HFFc6 (cell line): Measurements from ENCODE around the gene LRIT1. TPM values are rescaled to one million over a fixed set of nuclear protein-coding genes. Genes with fewer than 3 reads are reported as not detected.

Experiments
- DNase-seq: peaks from one replicate; pipeline ENCODE4 v3.0.0-alpha.2; 2018
- H3K27ac Mint-ChIP-seq: 2 replicates; pipeline ENCODE4 v1.8.0; 2020; ENCODE audit warnings: mild to moderate bottlenecking, mixed read lengths
- H3K27me3 Mint-ChIP-seq: 2 replicates; pipeline ENCODE4 v1.8.0; 2021; ENCODE audit warnings: mild to moderate bottlenecking, moderate library complexity, mixed read lengths; ENCODE audit not compliant: insufficient read depth
- H3K36me3 Mint-ChIP-seq: 2 replicates; pipeline ENCODE4 v1.8.0; 2021; ENCODE audit warnings: low read depth, mixed read lengths
- H3K4me1 Mint-ChIP-seq: 2 replicates; pipeline ENCODE4 v1.8.0; 2020; ENCODE audit warnings: low read depth, mixed read lengths
- H3K4me3 Mint-ChIP-seq: 2 replicates; pipeline ENCODE4 v1.8.0; 2020; ENCODE audit warnings: mild to moderate bottlenecking, moderate library complexity, mixed read lengths
- H3K9me3 Mint-ChIP-seq: 2 replicates; pipeline ENCODE4 v1.8.0; 2020; ENCODE audit warnings: mild to moderate bottlenecking, mixed read lengths
- CTCF ChIP-seq: fragments of 200-600 bp; sonication (generic); IDR thresholded peaks from 2 replicates; pipeline ENCODE4 v1.5.0; 2021; ENCODE audit warnings: antibody characterized with exemption, mild to moderate bottlenecking
- total RNA-seq, 6 experiments: library from RNA; stranded (reverse); fragmentation: NEBNext Ultra II Directional; extraction: Animal tissue kit (Norgen Biotek cat#: 25700); gene quantifications; 2 replicates in 1 of 6; 3 replicates in 5 of 6; pipeline ENCODE4 v1.2.3, GENCODE V29; 2021

Gene LRIT1
- total RNA-seq, 6 experiments from 2014 or later = not detected

GRCh38 chr10:84211566-84211965 lies 29.8 kb downstream of the LRIT1 start:
- H3K27me3 Mint-ChIP-seq = peaks cover 22% of the 10 kb centered on the region
- H3K4me1 Mint-ChIP-seq = no peaks in the 10 kb centered on the region
- TF ChIP-seq CTCF = no peak
- DNase-seq = no peak
- no peak overlapping the region for H3K27ac Mint-ChIP-seq
- H3K9me3 Mint-ChIP-seq = no peaks in the 10 kb centered on the region
- H3K4me3 Mint-ChIP-seq = no peak overlapping the region
- H3K36me3 Mint-ChIP-seq = no peaks in the 10 kb centered on the region

- Mint-ChIP-seq H3K27ac (no peak overlapping the region), H3K4me1 (no peaks in the 10 kb centered on the region), H3K4me3 (no peak overlapping the region), H3K27me3 (peaks cover 23% of the 10 kb centered on the region), H3K9me3 (no peaks in the 10 kb centered on the region), H3K36me3 (no peaks in the 10 kb centered on the region)
- no peak for TF ChIP-seq CTCF
- no peak for DNase-seq
These were observed 33.3 kb downstream of the LRIT1 start for GRCh38 chr10:84208023-84208422.

GRCh38 chr10:84205853-84206525 lies 35.4 kb downstream of the LRIT1 start:
- no peak overlapping the region for H3K27ac Mint-ChIP-seq
- peaks cover 15% of the 10 kb centered on the region for H3K27me3 Mint-ChIP-seq
- peak; percentile 31; the same call in 1 of the 2 replicates for TF ChIP-seq CTCF
- no peak overlapping the region for H3K4me3 Mint-ChIP-seq
- H3K4me1 Mint-ChIP-seq = no peaks in the 10 kb centered on the region
- DNase-seq = no peak
- no peaks in the 10 kb centered on the region for H3K9me3 Mint-ChIP-seq
- H3K36me3 Mint-ChIP-seq = no peaks in the 10 kb centered on the region

GRCh38 chr10:84205049-84205852 lies 36.1 kb downstream of the LRIT1 start:
- no peak overlapping the region for H3K27ac Mint-ChIP-seq
- TF ChIP-seq CTCF = peak; percentile 81
- H3K4me3 Mint-ChIP-seq = no peak overlapping the region
- no peaks in the 10 kb centered on the region for H3K4me1 Mint-ChIP-seq
- H3K36me3 Mint-ChIP-seq = no peaks in the 10 kb centered on the region
- no peaks in the 10 kb centered on the region for H3K9me3 Mint-ChIP-seq
- peaks cover 14% of the 10 kb centered on the region for H3K27me3 Mint-ChIP-seq
- peak; percentile 42 for DNase-seq

GRCh38 chr10:84204610-84205009 lies 36.7 kb downstream of the LRIT1 start:
- Mint-ChIP-seq H3K4me3 (no peak overlapping the region), H3K9me3 (no peaks in the 10 kb centered on the region), H3K27ac (no peak overlapping the region), H3K27me3 (peaks cover 14% of the 10 kb centered on the region), H3K4me1 (no peaks in the 10 kb centered on the region), H3K36me3 (no peaks in the 10 kb centered on the region)
- DNase-seq = no peak
- TF ChIP-seq CTCF = no peak
